ENCODE results near the gene KRTAP9-4.
"Not testable (repeated sequence)": the region's sequence is repeated elsewhere in the genome, so short reads cannot be mapped to it uniquely, and the experiment has no call there.

The KRTAP9-4 gene

DNA sequence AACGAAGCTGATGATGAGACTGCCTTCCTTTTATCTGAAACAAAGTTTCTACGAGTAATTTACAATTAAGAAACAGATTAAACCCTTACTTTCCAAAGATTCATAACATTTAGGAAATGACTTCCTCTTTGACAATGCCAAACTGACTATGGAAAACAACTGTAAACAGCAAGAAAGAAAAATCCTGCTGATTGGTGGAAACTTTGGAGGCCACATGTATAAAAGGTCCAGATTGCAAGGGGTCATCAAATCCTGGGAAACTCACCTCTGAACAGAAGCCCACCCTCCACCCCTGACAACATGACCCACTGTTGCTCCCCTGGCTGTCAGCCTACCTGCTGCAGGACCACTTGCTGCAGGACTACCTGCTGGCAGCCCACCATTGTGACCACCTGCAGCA lies 15.6 kb downstream of the KRTAP9-4 start, which contains the start of gene KRTAP9-6:
KRTAP9-6 (plus strand) TSS at position 301 of the 400 bp plus-strand sequence; CDS start at position 301, 0 bp downstream.
- DNase-seq (ENCODE audit: low spot score) = no peak

- no peak for DNase-seq (ENCODE audit: low spot score)
These were observed 18.2 kb downstream of the KRTAP9-4 start for GRCh38 chr17:41267711-41268110.

GRCh38 chr17:41271323-41271722 lies 21.8 kb downstream of the KRTAP9-4 start:
- not testable (repeated sequence) for DNase-seq (ENCODE audit: low spot score)

DNA sequence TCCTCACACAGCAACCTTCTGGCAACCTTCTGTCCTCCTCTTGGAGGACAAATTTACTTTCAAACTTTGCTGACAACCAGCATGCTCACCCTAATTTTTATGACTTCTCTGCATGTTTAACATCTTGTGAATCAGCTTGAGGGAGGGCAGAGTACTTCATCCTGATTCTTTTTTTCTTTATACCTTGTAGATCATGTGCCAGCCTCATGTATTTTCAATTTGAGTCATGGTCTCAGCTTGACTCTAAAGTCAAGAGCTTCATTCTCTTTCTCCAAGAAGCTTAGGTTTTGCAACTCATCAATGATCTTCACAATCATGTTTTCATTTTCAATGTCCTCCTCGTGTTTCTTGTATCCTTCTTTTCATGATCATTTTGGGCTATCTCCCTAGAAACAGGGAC lies 22.4 kb downstream of the KRTAP9-4 start:
- DNase-seq (ENCODE audit: low spot score) = no peak

DNA sequence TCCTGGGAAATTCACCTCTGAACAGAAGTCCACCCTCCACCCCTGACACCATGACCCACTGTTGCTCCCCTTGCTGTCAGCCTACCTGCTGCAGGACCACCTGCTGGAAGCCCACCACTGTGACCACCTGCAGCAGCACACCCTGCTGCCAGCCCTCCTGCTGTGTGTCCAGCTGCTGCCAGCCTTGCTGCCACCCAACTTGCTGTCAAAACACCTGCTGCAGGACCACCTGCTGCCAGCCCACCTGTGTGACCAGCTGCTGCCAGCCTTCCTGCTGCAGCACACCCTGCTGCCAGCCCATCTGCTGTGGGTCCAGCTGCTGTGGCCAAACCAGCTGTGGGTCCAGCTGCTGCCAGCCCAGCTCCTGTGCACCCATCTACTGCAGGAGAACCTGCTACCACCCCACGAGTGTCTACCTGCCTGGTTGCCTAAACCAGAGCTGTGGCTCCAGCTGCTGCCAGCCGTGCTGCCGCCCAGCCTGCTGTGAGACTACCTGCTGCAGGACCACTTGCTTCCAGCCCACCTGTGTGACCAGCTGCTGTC lies 26.2 kb downstream of the KRTAP9-4 start, which contains the start of gene KRTAP9-7:
KRTAP9-7 (plus strand) TSS at position 51 of the 543 bp plus-strand sequence; CDS start at position 51, 0 bp downstream.
- not testable (repeated sequence) for DNase-seq (ENCODE audit: low spot score)

GRCh38 chr17:41278176-41278955 lies 28.9 kb downstream of the KRTAP9-4 start:
- DNase-seq (ENCODE audit: low spot score) = no peak

DNA sequence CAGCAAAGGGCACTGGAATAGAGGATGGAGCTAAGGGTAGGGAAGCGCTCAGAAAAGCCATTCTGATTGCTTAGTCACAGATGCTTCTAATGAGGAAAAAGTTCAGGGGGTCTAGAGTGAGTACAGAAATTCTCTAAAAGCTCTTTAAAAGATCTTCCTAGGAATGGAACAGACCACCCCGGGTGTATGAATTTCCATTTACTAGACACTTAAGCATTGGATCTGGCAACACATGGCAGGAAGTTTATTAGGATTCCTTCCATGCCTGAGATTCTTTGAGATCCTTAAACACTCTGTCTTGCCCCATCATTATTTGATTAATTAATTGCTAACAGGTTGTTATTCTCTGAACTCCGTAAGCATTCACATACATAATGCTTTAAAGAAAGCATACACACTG lies 34.6 kb downstream of the KRTAP9-4 start:
- no peak for DNase-seq (ENCODE audit: low spot score)

GRCh38 chr17:41284546-41284945 lies 35.1 kb downstream of the KRTAP9-4 start:
- no peak for DNase-seq (ENCODE audit: low spot score)

DNA sequence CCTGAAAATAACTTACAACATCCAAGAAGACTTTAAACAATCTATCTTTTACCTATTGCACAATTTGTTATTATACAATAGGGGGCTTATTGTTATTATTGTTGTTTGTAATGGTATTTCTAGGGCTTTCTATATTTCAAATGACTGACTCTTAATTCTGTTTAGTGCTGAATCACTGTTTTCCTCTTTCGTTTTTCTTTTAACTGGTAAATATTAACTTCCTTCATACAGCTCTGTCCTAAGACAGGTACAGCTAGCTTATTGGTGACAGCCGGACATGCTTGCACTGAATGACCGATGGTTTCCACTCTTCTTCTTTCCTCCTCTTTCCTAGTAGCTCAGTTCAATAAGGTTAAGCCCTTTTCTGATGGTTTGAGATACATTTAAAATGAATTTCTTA lies 37.6 kb downstream of the KRTAP9-4 start:
- DNase-seq (ENCODE audit: low spot score) = no peak

- DNase-seq (ENCODE audit: low spot score) = no peak
These were observed 44.5 kb downstream of the KRTAP9-4 start for GRCh38 chr17:41294016-41294415.

- DNase-seq (ENCODE audit: low spot score) = no peak
These were observed 47.4 kb downstream of the KRTAP9-4 start for GRCh38 chr17:41296846-41297245.

- no peak for DNase-seq (ENCODE audit: low spot score)
These were observed 49.1 kb downstream of the KRTAP9-4 start for GRCh38 chr17:41298458-41299135.

All from left forelimb (tissue), 1 donor.